GM19351 (cell line): ENCODE results near the gene TBX3.

Experiments
- ATAC-seq: cut with Tn5 transposase; IDR thresholded peaks from one replicate; pipeline ENCODE4 v1.9.1; 2021; ENCODE audit warnings: mild to moderate bottlenecking, moderate library complexity; ENCODE audit not compliant: unreplicated experiment

The TBX3 gene

DNA sequence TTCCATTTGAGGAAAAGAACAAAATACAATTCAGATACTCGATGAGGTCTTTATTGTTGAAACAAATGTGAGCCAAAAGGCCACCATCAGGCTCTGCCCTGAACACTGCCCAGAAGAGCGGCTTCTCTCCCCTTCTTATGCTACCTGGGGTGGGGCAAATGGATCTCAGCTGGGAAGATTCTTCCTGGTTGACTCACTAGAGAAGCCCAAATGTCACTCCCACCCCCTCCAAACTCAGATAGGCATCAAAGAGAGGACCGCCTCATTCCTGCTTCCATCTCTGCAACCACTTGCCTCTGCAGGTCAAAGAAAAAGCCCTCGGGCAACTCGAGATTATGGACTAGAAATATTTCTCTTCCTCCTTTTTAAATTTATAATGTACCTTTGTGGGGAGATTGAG is 55.8 kb downstream of the TBX3 start:
- ATAC-seq = no peak

DNA sequence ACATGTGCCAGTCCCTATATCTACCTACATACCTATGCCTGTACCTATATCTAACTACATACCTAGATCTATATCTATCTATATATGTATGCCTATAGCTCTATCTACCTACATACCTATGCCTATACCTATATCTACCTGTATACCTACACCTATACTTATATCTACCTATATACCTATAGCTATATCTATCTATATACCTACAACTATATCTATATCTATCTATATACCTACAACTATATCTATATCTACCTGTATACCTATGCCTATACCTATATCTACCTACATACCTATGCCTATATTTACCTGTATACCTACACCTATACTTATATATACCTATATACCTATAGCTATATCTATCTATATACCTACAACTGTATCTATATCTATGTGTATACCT is 56.6 kb downstream of the TBX3 start:
- no peak for ATAC-seq

DNA sequence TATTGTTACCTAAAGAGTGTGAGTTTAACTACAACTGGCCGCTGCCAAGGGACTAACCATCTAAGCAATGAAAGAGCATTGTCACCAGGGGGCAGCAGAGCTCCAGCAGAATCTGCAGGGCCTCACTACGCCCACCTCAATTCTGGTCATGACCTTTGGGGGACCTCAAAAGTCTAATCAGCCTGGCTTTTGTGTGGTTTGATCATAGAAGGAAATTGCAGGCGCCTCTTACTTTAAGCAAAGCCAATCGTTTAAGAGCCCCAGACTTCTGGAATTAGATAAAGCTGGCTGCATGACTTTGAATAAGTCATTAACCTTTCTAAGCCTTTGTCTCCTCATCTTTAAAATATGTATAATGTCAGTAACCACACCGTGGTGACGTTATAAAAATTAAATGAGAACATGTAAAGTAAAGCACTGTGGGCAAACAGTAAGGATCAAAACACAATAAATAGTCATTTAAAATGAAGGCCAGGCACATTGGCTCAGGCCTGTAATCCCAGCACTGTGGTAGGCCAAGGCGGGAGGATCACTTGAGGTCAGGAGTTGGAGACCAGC is 58.6 kb downstream of the TBX3 start:
- peak; percentile 78 for ATAC-seq

DNA sequence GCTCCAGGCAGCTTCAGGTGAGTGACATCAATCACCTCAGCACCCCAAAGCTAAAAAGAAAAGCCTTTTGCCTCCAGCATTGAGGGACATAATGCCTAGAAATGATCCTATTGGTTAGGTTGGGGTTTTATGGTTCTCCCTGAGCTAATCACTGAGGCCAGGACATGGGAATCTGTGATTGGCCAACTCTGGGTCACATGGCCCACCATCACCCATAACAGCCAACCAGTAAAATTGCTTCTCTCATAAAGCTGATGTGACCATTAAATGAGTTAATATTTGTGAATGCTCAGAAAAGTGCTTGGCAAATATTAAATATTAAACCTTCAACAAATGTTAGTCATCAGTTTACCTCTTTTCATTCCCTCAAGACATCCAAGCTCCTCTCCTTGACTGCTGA is 60.2 kb downstream of the TBX3 start:
- ATAC-seq = no peak
